ENCODE results near the gene CRK. TPM values are rescaled to one million over a fixed set of nuclear protein-coding genes. Genes with fewer than 3 reads are reported as not detected.
A peak's percentile ranks its signal among the peaks of the same experiment; 100 is the strongest.

The CRK gene
- total and polyA plus RNA-seq, 7 experiments from 2014 or later = 16.9 to 29.0 (median 20.9) TPM

DNA sequence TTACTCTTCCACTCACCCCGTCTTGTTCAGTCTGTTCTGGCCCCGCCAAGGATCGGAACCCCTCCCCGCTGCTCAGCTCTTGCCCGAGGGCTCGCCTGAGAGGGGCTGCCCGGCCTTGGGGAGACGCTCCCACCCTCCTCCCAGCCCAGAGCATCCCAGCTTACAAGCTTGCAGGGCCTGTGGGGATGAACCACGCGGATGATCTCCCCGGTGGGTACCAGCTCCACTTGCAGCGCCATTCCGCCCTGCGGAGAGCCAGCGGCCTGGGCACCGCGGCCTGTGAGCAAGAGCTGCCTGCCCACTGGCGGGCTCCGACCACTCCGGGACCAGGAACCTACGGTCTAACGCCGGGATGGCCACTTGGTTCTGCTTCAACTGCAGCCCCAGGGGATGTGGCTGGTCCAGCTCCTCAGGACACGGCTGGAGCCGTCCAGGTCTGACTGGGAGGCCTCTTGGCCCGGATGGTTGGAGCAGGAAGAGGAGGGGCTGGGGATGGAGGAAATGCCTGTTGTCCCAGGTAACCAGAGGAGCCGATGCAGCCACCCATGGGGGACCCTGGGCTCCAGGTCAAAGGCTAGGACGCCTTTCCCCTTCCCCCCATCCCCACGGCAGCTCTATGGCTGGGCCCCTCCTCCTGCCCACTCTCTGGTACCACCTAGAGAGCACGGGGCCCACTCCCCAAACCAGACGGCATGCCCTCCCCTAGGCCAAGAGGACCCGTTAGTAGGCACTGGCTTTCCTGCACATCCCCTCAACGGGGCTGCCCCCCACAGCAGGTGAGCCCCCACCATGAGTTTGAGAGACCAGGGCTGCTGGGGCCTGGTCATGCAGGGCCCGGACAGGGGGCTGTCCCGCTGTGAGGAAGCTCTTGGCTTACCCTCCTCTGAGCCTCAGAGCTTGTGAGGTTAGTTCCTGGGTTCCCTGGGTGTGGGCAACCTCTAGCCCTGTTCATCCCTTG, 36.5 kb upstream of the CRK start, which contains the start of gene MYO1C:
TSS of gene MYO1C (minus strand) at position 438 of the 958 bp plus-strand sequence. CDS start at position 239, 199 bp downstream.
- POLR2A ChIA-PET = interaction anchor here (0.6 to 1.1 kb wide), 4 partner anchors 24 to 272 kb away, joined by 3 read pairs; partner anchors contain the start of gene INPP5K
- H3K36me3 ChIP-seq (ENCODE audit: control insufficient read depth in 2 of 3, insufficient read depth in 3 of 3, low read length in 3 of 3) = peaks cover 0 to 27% (median 0%) of the 10 kb centered on the region in 3 experiments
- peaks cover 0 to 4% (median 0%) of the 10 kb centered on the region in 5 donors for H3K36me3 Mint-ChIP-seq
- no peaks in the 10 kb centered on the region for H3K9me3 ChIP-seq (ENCODE audit: control insufficient read depth in 2 of 3, low read length in 3 of 3)
- intact Hi-C loops (cut with micrococcal nuclease) = no loop called here
- ATAC-seq (no peak), DNase-seq (peak in 1 of 9 donors; percentile 10)
- peaks cover 9 to 34% of the 10 kb centered on the region in 2 donors for H3K4me1 ChIP-seq (ENCODE audit: control insufficient read depth in 2 of 2, insufficient read depth in 2 of 2, low read length in 2 of 2)
- CTCF ChIA-PET = no interaction called here
- H3K27ac ChIP-seq (ENCODE audit: low read depth, low read length) = no peak within 1 kb of the TSS
- H3K4me1 Mint-ChIP-seq = peaks cover 0 to 43% (median 35%) of the 10 kb centered on the region in 7 donors
- peak within 1 kb of the TSS; percentile 76 to 91 (median 85) for H3K4me3 Mint-ChIP-seq
- H3K27ac Mint-ChIP-seq = peak within 1 kb of the TSS in 6 of 9 donors; percentile 21 to 88 (median 72)
- peak within 1 kb of the TSS; percentile 44 for H3K4me3 ChIP-seq (ENCODE audit: low read length)
- no peaks in the 10 kb centered on the region for H3K27me3 ChIP-seq (ENCODE audit: control insufficient read depth in 2 of 2, insufficient read depth in 2 of 2, low read length in 2 of 2)
- H3K9me3 Mint-ChIP-seq = peaks cover 0 to 2% (median 0%) of the 10 kb centered on the region in 11 donors
- peaks cover 0 to 4% (median 0%) of the 10 kb centered on the region in 5 donors for H3K27me3 Mint-ChIP-seq

DNA sequence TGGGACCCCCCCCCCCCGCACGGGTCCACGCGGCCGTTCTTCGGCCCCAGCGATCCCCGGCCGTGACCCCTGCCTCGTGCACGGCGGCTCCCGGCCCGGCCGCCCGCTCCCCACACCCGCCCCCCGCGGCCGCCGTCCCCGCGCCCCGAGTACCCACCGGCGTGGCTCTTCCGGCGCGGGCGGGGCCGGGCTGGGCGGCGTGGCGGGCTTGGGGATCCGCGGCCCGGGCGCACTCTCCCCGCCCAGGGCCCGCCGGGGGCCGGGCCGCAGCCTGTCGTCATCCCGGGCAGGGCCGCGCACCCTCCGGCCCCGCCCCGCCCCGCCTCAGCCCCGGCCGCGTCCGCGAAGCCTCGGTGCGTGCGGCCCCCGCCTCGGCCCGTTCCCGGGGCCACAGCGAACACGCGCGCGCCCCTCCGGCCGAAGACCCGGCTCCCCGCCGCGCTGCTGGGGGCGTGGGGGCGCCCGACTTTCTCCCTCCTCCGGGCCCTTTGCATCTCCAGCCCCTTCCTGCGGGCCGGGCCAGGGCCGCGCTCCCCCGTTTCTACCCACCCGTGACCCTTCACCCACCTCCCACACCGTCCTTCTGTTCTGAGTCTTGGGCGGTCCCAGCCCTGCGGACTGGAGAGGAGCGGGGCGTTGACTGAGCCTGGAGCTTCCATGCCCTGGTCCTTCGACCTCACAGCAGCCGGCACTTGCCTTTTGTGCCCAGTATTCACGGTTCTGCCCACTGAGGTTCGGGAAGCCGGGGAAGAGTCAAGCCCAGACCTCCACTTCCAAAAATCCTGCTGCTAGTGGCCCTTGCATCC, 35.6 kb upstream of the CRK start:
- Histone ChIP-seq H3K4me1 (ENCODE audit: control insufficient read depth in 2 of 2, insufficient read depth in 2 of 2, low read length in 2 of 2) (peaks cover 16 to 43% of the 10 kb centered on the region in 2 donors), H3K36me3 (ENCODE audit: control insufficient read depth in 2 of 3, insufficient read depth in 3 of 3, low read length in 3 of 3) (peaks cover 0 to 18% (median 0%) of the 10 kb centered on the region in 3 experiments), H3K9me3 (ENCODE audit: control insufficient read depth in 2 of 3, low read length in 3 of 3) (no peaks in the 10 kb centered on the region), H3K27ac (ENCODE audit: low read depth, low read length) (peak overlapping the region; percentile 74), H3K4me3 (ENCODE audit: low read length) (peak overlapping the region; percentile 60), H3K27me3 (ENCODE audit: control insufficient read depth in 2 of 2, insufficient read depth in 2 of 2, low read length in 2 of 2) (no peaks in the 10 kb centered on the region)
- Mint-ChIP-seq H3K36me3 (peaks cover 0 to 4% (median 0%) of the 10 kb centered on the region in 5 donors), H3K4me3 (peak overlapping the region; percentile 76 to 92 (median 85)), H3K4me1 (peaks cover 0 to 50% (median 40%) of the 10 kb centered on the region in 7 donors), H3K27ac (peak overlapping the region in 6 of 9 donors; percentile 21 to 88 (median 72)), H3K27me3 (peaks cover 0 to 4% (median 0%) of the 10 kb centered on the region in 5 donors), H3K9me3 (peaks cover 0 to 2% (median 0%) of the 10 kb centered on the region in 11 donors)
- ChIA-PET POLR2A (interaction anchor here (0.6 to 0.9 kb wide), 3 partner anchors 25 to 271 kb away, joined by 3 read pairs; partner anchors contain the start of gene INPP5K), CTCF (no interaction called here)
- intact Hi-C loops (cut with micrococcal nuclease) = loop anchor here (1.0 kb wide), 4 partner anchors 25 to 126 kb away; partner anchors contain the start of genes YWHAE (in 2 of the 2), CRK (in 1 of the 2) and INPP5K (in 1 of the 2)
- peak in 4 of 9 donors; percentile 8 to 80 (median 26) for DNase-seq
- peak; percentile 65 for ATAC-seq

DNA sequence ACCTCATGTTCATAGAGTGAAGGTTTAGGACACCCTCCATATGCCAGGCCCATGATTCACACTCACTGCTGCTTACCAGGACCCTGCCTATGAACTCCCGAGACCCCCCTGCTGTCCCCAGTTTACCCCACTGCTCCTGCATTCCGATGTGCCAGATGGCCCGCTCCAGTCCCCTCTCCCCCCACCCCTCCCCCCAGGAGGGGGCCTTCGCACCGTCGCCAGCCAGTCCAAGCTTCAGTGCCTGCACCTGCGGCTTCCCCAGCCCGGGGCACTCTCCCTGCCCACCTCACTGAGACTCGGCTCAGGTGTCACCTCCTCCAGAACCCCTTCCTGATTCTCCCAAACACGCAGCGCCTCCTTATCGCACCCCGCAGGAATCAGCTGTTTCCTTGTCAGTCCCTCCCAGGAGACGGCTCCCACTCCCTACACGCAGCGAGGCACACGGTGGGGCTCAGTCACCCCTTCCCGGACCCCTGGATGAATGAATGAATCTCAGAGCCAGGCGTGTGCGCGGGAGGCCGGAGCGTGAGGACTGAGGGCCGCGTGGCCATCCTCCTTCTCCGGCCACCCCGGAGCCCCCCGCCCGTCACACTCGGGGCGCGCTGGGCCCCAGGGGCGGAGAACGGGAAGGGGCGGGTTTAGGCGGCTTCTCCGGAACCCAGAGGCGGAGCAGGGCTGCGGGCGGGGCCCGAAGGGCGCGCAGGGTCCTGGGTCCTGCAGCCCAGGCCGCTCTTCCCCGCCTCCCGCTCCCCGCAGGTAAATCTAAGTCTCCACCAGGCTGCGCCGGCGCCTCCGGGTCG, 34.8 kb upstream of the CRK start:
- H3K36me3 ChIP-seq (ENCODE audit: control insufficient read depth in 2 of 3, insufficient read depth in 3 of 3, low read length in 3 of 3) = peaks cover 0 to 10% (median 0%) of the 10 kb centered on the region in 3 experiments
- intact Hi-C loops (cut with micrococcal nuclease) = loop anchor here (1.0 kb wide), 4 partner anchors 25 to 126 kb away; partner anchors contain the start of genes YWHAE (in 2 of the 2), CRK (in 1 of the 2) and INPP5K (in 1 of the 2)
- CTCF ChIA-PET = no interaction called here
- Mint-ChIP-seq H3K36me3 (peaks cover 0 to 4% (median 0%) of the 10 kb centered on the region in 5 donors), H3K27ac (peak overlapping the region; percentile 16 to 86 (median 57)), H3K27me3 (peaks cover 0 to 4% (median 0%) of the 10 kb centered on the region in 5 donors), H3K9me3 (peaks cover 0 to 2% (median 0%) of the 10 kb centered on the region in 11 donors), H3K4me1 (peaks cover 0 to 53% (median 40%) of the 10 kb centered on the region in 7 donors), H3K4me3 (peak overlapping the region; percentile 72 to 92 (median 86))
- no peaks in the 10 kb centered on the region for H3K27me3 ChIP-seq (ENCODE audit: control insufficient read depth in 2 of 2, insufficient read depth in 2 of 2, low read length in 2 of 2)
- peaks cover 16 to 45% of the 10 kb centered on the region in 2 donors for H3K4me1 ChIP-seq (ENCODE audit: control insufficient read depth in 2 of 2, insufficient read depth in 2 of 2, low read length in 2 of 2)
- ATAC-seq = peak; percentile 69
- peak overlapping the region; percentile 74 for H3K27ac ChIP-seq (ENCODE audit: low read depth, low read length)
- POLR2A ChIA-PET = interaction anchor here (0.7 to 5.1 kb wide), 2 partner anchors 25 to 776 kb away, joined by 3 to 23 read pairs; partner anchors contain the start of gene INPP5K
- no peaks in the 10 kb centered on the region for H3K9me3 ChIP-seq (ENCODE audit: control insufficient read depth in 2 of 3, low read length in 3 of 3)
- peak overlapping the region; percentile 60 for H3K4me3 ChIP-seq (ENCODE audit: low read length)
- peak in 8 of 9 donors; percentile 27 to 82 (median 42) for DNase-seq

DNA sequence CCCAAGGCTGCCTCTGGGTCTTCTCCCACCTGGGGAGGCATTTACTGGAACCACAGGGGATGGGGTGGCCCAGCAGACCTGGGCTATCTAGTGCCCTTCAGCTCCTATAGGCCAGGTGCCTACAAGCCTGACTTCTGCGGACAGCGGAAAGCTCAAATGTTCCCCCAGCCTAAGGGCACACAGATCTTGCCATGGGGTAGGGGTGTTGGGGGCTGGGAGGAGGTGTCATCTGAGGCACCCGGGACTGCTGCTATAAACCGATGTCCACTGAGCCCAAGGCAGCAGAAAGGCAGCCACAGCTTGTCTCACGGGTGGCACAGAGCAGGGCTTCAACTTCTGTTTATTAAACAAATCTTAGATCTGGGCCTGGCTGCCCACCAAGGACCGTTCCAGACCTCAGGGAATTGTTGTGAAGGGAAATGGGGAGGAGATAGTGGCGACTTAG, 32.8 kb upstream of the CRK start:
- H3K4me1 Mint-ChIP-seq = peaks cover 0 to 61% (median 47%) of the 10 kb centered on the region in 7 donors
- peaks cover 0 to 4% (median 0%) of the 10 kb centered on the region in 5 donors for H3K27me3 Mint-ChIP-seq
- peaks cover 0 to 2% (median 0%) of the 10 kb centered on the region in 11 donors for H3K9me3 Mint-ChIP-seq
- peaks cover 0 to 3% (median 0%) of the 10 kb centered on the region in 5 donors for H3K36me3 Mint-ChIP-seq
- no peak overlapping the region for H3K4me3 ChIP-seq (ENCODE audit: low read length)
- CTCF ChIA-PET = no interaction called here
- intact Hi-C loops (cut with micrococcal nuclease) = loop anchor here in 1 of 2 donors (1.0 to 10.0 kb wide), 3 partner anchors 27 to 156 kb away; partner anchors contain the start of genes INPP5K, PITPNA, RILP and SCARF1
- H3K4me1 ChIP-seq (ENCODE audit: control insufficient read depth in 2 of 2, insufficient read depth in 2 of 2, low read length in 2 of 2) = peaks cover 21 to 50% of the 10 kb centered on the region in 2 donors
- peak overlapping the region; percentile 72 to 92 (median 81) for H3K4me3 Mint-ChIP-seq
- no peaks in the 10 kb centered on the region for H3K36me3 ChIP-seq (ENCODE audit: control insufficient read depth in 2 of 3, insufficient read depth in 3 of 3, low read length in 3 of 3)
- peak overlapping the region; percentile 78 for H3K27ac ChIP-seq (ENCODE audit: low read depth, low read length)
- ATAC-seq = no peak
- no peaks in the 10 kb centered on the region for H3K9me3 ChIP-seq (ENCODE audit: control insufficient read depth in 2 of 3, low read length in 3 of 3)
- POLR2A ChIA-PET = interaction anchor here (1.3 to 5.1 kb wide), 3 partner anchors 26 to 160 kb away, joined by 3 to 23 read pairs (median 7); partner anchors contain the start of gene INPP5K
- H3K27me3 ChIP-seq (ENCODE audit: control insufficient read depth in 2 of 2, insufficient read depth in 2 of 2, low read length in 2 of 2) = no peaks in the 10 kb centered on the region
- H3K27ac Mint-ChIP-seq = peak overlapping the region in 7 of 9 donors; percentile 41 to 85 (median 65)
- no peak for DNase-seq

Data from naive thymus-derived CD4-positive, alpha-beta T cell (primary cell).